COLO668 (cell line): ENCODE results near the gene CENPVL3.
"Not testable (repeated sequence)": the region's sequence is repeated elsewhere in the genome, so short reads cannot be mapped to it uniquely, and the experiment has no call there.

ENCODE experiments used
- DNase-seq: peaks from one replicate; lab custom pipeline; 2025; ENCODE audit not compliant: unreplicated experiment; lab: John Stamatoyannopoulos, UW

The CENPVL3 gene

GRCh38 chrX:51618241-51619155 is at the start of gene CENPVL3:
TSS of gene CENPVL3 (minus strand) at chrX:51618912. CDS start at chrX:51618873, 39 bp downstream.
- DNase-seq, result not testable (repeated sequence)

GRCh38 chrX:51665981-51666380 is 47.3 kb upstream of the CENPVL3 start:
- DNase-seq, result no peak

- DNase-seq, result no peak
These were observed 24.7 kb upstream of the CENPVL3 start for GRCh38 chrX:51643377-51643776.

GRCh38 chrX:51641421-51642021 is 22.8 kb upstream of the CENPVL3 start:
- DNase-seq, result no peak

GRCh38 chrX:51636511-51636910 is 17.8 kb upstream of the CENPVL3 start:
- not testable (repeated sequence) for DNase-seq

- DNase-seq, result no peak
These were observed 4.2 kb downstream of the CENPVL3 start for GRCh38 chrX:51614353-51615012.

- no peak for DNase-seq
These were observed 9.9 kb downstream of the CENPVL3 start for GRCh38 chrX:51608766-51609165.

GRCh38 chrX:51608126-51608525 is 10.6 kb downstream of the CENPVL3 start:
- no peak for DNase-seq

- no peak for DNase-seq
These were observed 12.3 kb downstream of the CENPVL3 start for GRCh38 chrX:51606446-51606845.

GRCh38 chrX:51598899-51599298 is 19.8 kb downstream of the CENPVL3 start:
- no peak for DNase-seq

- DNase-seq, result no peak
These were observed 46.8 kb downstream of the CENPVL3 start for GRCh38 chrX:51571874-51572273.

- DNase-seq, result no peak
These were observed 49.2 kb downstream of the CENPVL3 start for GRCh38 chrX:51569561-51569960.

- no peak for DNase-seq
These were observed 50.1 kb downstream of the CENPVL3 start for GRCh38 chrX:51568586-51568985.
